Measurements from ENCODE around the gene PLD1.

The PLD1 gene

GRCh38 chr3:171688593-171688992 is 121.7 kb downstream of the PLD1 start:
- no peak for DNase-seq

DNA sequence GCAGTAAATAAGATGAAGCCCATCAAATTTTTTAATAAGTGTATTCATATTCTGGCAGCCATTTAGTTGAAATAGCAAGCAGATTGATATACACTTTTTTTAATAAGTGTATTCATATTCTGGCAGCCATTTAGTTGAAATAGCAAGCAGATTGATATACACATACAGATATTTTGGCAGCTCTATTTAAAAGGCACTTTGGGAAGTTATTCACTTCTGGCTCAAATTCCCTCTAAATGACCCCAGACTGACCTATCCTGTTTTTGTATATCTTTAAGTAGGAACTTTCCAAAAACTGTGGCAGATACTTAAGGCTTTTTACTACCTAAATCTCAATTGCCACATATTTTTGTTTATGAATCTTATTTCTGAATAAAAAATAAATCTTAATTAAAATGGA is 122.3 kb downstream of the PLD1 start:
- no peak for DNase-seq

DNA sequence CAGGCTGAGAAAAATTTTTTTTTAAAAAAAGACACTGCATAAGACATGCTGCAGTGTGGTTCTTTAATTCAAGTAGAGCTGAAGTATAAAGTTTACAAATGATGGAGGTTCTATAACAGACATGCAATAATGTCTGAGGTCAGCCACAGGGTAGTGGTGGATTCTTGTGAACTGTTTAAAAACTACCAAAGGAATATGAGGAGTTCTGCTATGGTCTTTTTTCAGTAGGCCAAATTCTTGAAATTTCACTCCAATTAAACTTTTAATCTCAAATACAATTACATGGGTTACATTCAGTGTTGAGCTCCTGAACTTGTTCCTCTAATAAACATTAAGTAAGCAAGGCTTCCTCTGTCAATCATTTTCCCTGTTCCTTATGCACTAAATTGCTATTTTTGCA is 122.7 kb downstream of the PLD1 start:
- DNase-seq = no peak

DNA sequence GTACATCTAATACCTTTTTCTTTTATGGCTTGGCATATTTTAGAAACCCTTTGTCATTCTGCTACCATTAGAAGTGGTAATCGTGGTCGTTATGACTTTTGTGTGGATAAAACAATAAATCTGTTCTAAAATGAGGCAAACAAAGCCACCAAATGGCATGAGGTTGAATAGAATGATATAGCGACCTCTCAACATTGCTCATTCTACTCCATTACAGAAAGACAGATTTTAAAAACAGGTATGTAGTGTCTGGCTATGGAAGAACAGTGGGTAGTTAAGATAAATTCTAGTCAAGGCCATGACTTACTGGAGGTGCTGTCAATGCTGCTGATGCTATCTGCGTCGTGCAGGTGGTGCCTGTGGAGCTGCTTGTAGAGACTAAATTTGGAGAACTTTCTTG is 123.2 kb downstream of the PLD1 start:
- DNase-seq = no peak

- DNase-seq = no peak
These were observed 125.0 kb downstream of the PLD1 start for GRCh38 chr3:171685116-171685895.

DNA sequence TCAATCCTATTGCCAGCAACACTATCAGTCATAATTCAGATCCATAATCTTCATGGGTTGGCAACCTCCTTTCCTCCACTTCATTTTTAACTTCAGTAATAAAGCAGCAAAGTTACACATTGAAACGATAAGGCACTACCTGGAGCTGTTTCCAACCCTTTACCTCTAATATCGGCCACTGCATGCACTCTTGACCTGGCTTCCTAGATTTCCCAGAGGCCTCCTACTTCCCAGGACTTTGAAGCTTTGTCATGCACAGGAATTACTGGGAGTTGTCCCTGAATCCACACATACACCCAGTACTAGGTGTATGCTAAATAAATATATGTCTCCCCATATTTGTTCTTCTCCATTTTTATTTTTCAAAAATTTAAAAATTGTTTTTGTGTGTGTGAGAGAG is 126.1 kb downstream of the PLD1 start:
- no peak for DNase-seq

- DNase-seq = no peak
These were observed 127.5 kb downstream of the PLD1 start for GRCh38 chr3:171682743-171683142.

GRCh38 chr3:171680726-171681411 is 129.4 kb downstream of the PLD1 start:
- no peak for DNase-seq

GRCh38 chr3:171678971-171679492 is 131.3 kb downstream of the PLD1 start:
- DNase-seq = no peak

- DNase-seq = no peak
These were observed 132.6 kb downstream of the PLD1 start for GRCh38 chr3:171677706-171678105.

GRCh38 chr3:171676601-171677175 is 133.6 kb downstream of the PLD1 start:
- DNase-seq = no peak

DNA sequence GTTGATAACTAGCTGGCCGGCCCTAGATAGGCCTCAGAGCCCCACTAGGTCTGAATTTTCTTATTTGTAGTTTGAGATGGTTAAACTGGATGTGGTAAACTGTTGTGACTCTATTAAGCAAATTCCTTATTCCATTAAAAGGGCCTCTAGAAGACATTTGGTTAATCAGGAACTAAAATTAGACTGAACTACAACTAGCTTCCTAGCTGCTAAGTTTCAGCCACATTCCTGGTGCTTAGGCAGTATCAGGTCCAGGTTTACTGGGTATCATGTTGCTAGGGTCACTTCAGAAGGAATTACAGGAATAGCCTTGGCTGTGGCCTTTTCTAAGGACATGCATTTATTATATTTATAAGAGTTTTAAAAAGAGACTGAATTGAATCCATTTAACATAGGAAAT is 136.3 kb downstream of the PLD1 start:
- DNase-seq = no peak

- DNase-seq = no peak
These were observed 137.7 kb downstream of the PLD1 start for GRCh38 chr3:171672538-171672937.

- DNase-seq = no peak
These were observed 138.2 kb downstream of the PLD1 start for GRCh38 chr3:171672124-171672523.

- DNase-seq = no peak
These were observed 138.6 kb downstream of the PLD1 start for GRCh38 chr3:171671709-171672108.

DNA sequence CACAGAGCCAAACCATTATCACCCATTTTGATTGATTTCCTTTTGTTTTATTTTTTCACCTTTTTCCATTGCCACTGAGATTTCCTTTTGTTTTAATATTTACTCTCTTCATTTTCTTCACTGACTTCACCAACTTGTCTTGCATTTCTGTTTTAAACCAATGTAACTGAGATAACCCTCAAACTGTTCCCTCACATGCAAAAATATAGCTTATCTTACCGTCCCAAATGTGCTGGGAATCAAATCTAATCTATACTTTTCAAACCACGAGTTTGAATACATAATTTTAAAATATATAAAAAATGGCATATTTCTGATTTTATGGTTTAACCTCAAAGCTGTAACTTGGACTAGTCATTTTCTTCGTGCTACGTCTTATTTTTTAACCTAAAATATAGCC is 143.8 kb downstream of the PLD1 start:
- DNase-seq = no peak

GRCh38 chr3:171663805-171664204 is 146.5 kb downstream of the PLD1 start:
- no peak for DNase-seq

DNA sequence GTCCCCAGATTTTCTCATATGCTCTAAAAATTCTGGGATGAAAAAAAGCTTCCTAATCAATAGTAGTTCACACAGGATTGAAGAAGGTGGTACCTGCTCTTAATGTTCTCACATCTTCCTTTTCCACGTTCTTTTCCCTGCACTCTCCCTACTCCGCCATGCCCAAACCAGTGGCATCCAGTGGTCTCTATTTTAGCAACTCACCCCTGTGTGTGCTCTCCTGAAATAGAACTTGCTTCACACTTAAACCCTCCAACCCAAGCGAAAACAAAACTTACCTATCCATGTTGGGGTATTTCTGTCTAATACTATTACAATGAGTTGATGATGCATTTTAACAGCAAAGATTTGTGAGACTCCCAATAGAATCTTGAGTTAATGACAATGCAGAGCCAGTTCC is 148.8 kb downstream of the PLD1 start:
- no peak for DNase-seq

DNA sequence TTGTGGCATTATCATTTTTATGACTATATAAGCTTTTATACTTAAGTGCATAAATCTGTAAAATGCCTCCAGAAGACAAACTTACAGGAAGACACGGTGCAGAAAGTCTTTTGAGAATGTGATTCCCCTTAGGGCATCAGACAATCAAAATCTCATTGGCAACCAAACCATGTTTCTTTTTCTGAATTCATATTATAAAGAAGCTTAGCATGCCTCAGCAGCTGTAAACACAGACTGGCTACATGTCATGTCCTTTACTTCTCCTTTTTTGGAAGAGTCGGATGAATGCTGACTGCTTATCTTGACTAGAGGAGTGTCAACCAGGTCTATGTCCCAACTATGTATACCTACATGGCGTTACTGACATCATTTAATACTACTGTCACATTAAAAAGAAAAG is 150.1 kb downstream of the PLD1 start:
- no peak for DNase-seq

DNA sequence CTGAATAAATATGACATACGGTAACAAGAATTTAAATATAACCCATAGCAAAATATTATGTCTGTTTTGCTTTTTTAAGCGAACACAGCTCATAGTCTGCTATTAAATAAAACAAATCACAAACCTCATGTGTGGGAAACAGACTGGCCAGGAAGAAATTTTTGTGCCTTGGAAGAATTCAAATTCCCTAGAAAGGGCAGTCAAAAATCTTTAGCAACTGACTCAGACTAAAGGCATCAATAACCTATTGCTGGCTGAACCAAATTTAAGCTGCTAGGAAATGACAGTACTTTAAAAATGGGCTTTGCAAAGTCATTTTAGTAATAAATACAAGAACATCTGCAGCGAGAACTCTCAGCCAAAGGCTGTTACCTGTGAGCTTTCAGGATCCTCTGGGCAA is 151.4 kb downstream of the PLD1 start:
- no peak for DNase-seq

DNA sequence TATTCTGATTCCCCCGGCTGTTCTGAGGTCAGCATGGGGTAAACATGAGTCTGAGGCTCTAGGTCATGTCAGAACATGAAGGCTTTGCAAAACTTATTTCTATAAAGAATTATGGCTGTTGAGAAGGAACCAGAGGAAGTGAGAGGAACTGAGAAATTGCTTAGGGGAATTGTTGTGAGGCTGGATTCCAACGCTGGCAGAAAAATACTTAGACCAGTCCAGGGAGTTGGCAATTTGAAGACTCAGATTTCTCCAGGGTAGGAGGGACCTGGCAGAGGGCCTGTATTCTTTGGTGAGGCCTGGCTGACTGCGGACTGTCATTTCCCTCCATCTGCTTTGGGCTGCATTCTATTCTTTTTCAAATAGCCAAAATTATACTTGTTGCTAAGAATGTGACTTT is 155.5 kb downstream of the PLD1 start:
- DNase-seq = no peak

DNA sequence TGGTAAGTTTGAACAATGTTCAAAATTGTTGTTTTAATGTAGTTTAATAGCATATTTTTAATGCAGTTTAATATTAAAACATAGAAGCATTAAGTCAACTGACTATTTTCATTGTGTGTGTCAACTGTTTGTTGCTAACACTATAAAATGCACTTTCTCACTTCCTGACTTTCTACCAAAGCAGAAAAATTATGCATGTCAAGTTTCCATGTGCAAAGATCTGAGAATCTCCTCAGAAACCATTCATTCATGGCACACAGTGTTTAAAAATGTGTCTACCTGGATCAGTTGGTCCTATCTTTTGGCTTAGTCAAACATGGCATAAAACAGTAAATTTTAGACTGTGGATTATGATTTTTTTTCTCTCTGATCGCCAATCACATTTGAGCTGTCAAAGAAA is 156.0 kb downstream of the PLD1 start:
- no peak for DNase-seq

- DNase-seq = no peak
These were observed 156.6 kb downstream of the PLD1 start for GRCh38 chr3:171653701-171654100.

DNA sequence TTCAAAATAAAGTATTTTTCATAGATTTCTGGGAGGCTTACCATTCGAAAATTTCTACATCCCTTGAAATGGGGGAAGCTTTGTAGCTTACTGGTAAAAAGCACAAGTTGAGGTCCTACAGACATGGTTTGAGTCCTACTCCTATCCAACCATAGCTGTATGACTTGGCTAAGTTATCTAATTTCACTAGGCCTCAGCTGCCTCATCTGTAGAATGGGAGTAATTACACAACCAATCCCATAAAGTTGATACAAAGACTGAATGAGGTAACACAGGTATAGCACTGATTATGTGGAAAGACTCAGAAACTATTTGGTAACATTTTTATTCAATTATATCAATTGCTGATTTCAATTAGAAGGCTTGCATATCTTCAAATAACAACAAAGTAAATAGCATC is 157.4 kb downstream of the PLD1 start:
- no peak for DNase-seq
